Measurements from ENCODE around the gene KRTAP10-6. TPM values are rescaled to one million over a fixed set of nuclear protein-coding genes. Genes with fewer than 3 reads are reported as not detected.
"Not testable (repeated sequence)": the region's sequence is repeated elsewhere in the genome, so short reads cannot be mapped to it uniquely, and the experiment has no call there.

KRTAP10-6 gene
- total RNA-seq, 1 donor from 2014 or later: not detected

DNA sequence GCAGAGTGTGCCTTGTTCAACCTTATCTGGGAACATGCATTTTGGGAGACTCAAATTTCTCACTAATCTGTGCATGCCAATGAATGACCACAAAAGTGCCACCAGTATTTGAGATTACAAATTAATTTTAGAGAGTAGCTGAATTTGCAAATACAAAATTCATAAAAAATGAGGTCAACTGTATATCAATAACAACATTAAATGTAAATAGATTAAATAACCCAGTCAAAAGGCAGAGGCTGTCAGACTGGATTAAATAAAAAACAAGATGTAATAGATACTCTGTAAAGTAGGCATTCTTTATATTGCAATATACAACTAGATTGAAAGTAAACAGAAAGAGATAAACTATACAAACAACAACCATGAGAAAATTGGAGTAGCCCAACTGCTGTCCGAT is 28.2 kb downstream of the KRTAP10-6 start:
- Mint-ChIP-seq H3K27ac (ENCODE audit: unreplicated experiment) (no peak overlapping the region), H3K27me3 (ENCODE audit: low read depth) (peaks cover 43% of the 10 kb centered on the region), H3K36me3 (ENCODE audit: low read depth) (peaks cover 11% of the 10 kb centered on the region), H3K4me3 (ENCODE audit: unreplicated experiment) (no peak overlapping the region), H3K4me1 (ENCODE audit: low read depth) (no peaks in the 10 kb centered on the region), H3K9me3 (ENCODE audit: low read depth) (peaks cover 30% of the 10 kb centered on the region)
- TF ChIP-seq, protein P1, sequence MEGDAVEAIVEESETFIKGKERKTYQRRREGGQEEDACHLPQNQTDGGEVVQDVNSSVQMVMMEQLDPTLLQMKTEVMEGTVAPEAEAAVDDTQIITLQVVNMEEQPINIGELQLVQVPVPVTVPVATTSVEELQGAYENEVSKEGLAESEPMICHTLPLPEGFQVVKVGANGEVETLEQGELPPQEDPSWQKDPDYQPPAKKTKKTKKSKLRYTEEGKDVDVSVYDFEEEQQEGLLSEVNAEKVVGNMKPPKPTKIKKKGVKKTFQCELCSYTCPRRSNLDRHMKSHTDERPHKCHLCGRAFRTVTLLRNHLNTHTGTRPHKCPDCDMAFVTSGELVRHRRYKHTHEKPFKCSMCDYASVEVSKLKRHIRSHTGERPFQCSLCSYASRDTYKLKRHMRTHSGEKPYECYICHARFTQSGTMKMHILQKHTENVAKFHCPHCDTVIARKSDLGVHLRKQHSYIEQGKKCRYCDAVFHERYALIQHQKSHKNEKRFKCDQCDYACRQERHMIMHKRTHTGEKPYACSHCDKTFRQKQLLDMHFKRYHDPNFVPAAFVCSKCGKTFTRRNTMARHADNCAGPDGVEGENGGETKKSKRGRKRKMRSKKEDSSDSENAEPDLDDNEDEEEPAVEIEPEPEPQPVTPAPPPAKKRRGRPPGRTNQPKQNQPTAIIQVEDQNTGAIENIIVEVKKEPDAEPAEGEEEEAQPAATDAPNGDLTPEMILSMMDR (IDR thresholded peaks at IDR 0.05): no peak
- no peak for DNase-seq (ENCODE audit: low spot score)

DNA sequence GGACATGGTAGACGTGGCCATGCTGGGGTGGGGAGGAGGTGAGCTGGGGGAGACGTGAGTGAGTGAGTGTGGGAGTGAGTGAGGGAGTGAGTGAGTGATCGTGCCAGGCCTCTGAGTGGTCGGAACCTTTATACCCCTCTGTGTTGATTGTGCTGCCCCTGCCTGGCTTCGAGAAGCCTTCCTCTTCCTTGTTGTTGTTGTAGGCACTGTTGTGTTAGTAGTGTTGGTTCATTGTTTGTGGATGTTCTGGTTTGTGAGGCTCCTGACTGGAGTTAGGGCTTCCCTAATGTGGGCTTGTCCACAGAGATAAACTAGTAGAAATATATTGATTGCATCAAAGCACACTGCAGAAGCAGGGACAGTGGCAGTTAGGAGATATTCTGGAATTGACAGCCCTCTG is 33.6 kb downstream of the KRTAP10-6 start, which contains the start of gene KRTAP10-3:
TSS of gene KRTAP10-3 (minus strand) at position 101 of the 400 bp plus-strand sequence. CDS start at position 21, 80 bp downstream.
- DNase-seq (ENCODE audit: low spot score): no peak
- H3K9me3 Mint-ChIP-seq (ENCODE audit: low read depth): peaks cover 25% of the 10 kb centered on the region
- TF ChIP-seq, protein P1 (IDR thresholded peaks at IDR 0.05): no peak
- H3K27ac Mint-ChIP-seq (ENCODE audit: unreplicated experiment): no peak within 1 kb of the TSS
- no peak within 1 kb of the TSS for H3K4me3 Mint-ChIP-seq (ENCODE audit: unreplicated experiment)
- peaks cover 44% of the 10 kb centered on the region for H3K27me3 Mint-ChIP-seq (ENCODE audit: low read depth)
- no peaks in the 10 kb centered on the region for H3K4me1 Mint-ChIP-seq (ENCODE audit: low read depth)
- peaks cover 11% of the 10 kb centered on the region for H3K36me3 Mint-ChIP-seq (ENCODE audit: low read depth)

DNA sequence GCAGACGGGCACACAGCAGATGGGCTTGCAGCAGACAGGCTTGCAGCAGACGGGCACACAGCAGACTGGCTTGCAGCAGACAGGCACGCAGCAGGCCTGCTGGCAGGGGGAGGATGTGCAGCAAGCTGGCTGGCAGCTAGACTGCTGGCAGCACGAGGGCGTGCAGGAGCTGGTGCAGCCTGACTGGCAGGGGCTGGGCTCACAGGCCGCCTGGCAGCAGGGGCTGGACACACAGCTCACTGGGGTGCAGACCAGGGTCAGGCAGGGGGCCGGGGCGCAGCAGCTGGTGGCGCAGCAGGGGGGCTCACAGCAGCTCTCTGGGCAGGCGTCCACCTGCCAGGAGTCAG is 34.0 kb downstream of the KRTAP10-6 start:
- not testable (repeated sequence) for DNase-seq (ENCODE audit: low spot score); H3K4me1 Mint-ChIP-seq (ENCODE audit: low read depth); H3K27ac Mint-ChIP-seq (ENCODE audit: unreplicated experiment); H3K4me3 Mint-ChIP-seq (ENCODE audit: unreplicated experiment)
- peaks cover 44% of the 10 kb centered on the region for H3K27me3 Mint-ChIP-seq (ENCODE audit: low read depth)
- peaks cover 24% of the 10 kb centered on the region for H3K9me3 Mint-ChIP-seq (ENCODE audit: low read depth)
- peaks cover 11% of the 10 kb centered on the region for H3K36me3 Mint-ChIP-seq (ENCODE audit: low read depth)

DNA sequence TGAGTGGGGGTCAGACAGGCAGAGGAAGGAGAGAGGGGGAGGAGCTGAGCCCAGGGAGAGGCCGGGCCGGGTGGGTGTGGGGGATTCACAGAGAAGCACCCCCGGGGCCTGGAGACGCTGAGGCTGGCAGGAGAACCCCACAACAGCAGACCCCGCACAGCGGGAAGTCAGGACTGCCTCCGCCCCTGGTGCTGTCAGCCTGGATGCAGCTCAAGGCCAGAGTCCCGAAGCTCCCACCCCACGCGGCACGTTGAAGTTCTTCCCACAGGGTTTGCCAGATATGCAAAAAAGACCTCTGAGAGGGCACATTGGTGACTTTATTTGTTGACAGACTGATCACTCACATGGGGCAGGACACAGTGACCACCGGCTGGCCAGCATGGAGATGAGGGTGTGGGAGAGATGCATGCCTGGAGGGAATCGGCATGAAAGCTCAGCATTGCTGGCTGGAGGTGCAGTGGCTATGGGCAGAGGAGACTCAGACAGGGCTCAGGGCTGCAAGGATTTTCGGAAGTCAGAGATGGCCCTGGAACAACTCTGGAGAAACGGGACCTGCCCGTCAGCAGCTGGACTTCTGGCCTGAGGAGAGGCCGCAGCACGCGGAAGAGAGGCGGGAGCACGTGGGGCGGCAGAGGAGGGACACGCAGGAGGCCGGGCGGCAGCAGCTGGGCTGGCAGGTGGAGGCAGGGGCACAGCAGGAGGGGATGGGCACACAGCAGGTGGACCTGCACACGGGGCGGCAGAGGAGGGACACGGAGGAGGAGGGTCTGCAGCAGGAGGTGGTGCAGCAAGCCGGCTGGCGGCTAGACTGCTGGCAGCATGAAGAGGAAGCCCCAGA is 34.6 kb downstream of the KRTAP10-6 start:
- H3K36me3 Mint-ChIP-seq (ENCODE audit: low read depth): peaks cover 11% of the 10 kb centered on the region
- DNase-seq (ENCODE audit: low spot score): no peak
- peaks cover 42% of the 10 kb centered on the region for H3K27me3 Mint-ChIP-seq (ENCODE audit: low read depth)
- no peak overlapping the region for H3K4me3 Mint-ChIP-seq (ENCODE audit: unreplicated experiment)
- H3K4me1 Mint-ChIP-seq (ENCODE audit: low read depth): no peaks in the 10 kb centered on the region
- H3K27ac Mint-ChIP-seq (ENCODE audit: unreplicated experiment): no peak overlapping the region
- peaks cover 19% of the 10 kb centered on the region for H3K9me3 Mint-ChIP-seq (ENCODE audit: low read depth)
- TF ChIP-seq, protein P1 (IDR thresholded peaks at IDR 0.05): no peak

DNA sequence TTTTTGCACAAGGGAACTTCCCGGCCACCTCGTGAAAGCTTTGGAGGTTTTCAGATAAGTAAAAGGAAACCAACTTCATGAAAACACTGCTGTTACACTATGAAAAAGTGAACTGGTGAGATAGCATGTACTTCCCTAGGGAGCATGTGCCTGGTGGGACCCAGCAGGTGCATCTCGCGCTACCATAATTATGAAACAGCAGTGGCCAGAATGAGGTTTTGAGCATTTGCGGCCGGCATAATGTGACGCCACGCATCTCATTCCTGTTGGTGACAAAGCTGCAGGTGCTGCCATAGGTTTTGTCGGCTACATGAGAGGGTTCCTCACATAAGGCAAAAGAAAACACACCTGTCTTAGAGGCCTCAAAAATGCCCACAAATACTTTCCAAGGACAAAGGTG is 35.4 kb downstream of the KRTAP10-6 start:
- Mint-ChIP-seq H3K4me3 (ENCODE audit: unreplicated experiment) (no peak overlapping the region), H3K9me3 (ENCODE audit: low read depth) (peaks cover 12% of the 10 kb centered on the region), H3K36me3 (ENCODE audit: low read depth) (peaks cover 7% of the 10 kb centered on the region), H3K27me3 (ENCODE audit: low read depth) (peaks cover 34% of the 10 kb centered on the region), H3K4me1 (ENCODE audit: low read depth) (no peaks in the 10 kb centered on the region), H3K27ac (ENCODE audit: unreplicated experiment) (no peak overlapping the region)
- DNase-seq (ENCODE audit: low spot score): no peak
- TF ChIP-seq, protein P1 (IDR thresholded peaks at IDR 0.05): no peak
